ENCODE results near the gene PCDHGA1. TPM values are rescaled to one million over a fixed set of nuclear protein-coding genes. Genes with fewer than 3 reads are reported as not detected.

PCDHGA1 gene
- total RNA-seq, 1 donor from 2014 or later: 0.13 TPM

GRCh38 chr5:141496038-141496437 is 165.7 kb downstream of the PCDHGA1 start:
- no peak for DNase-seq (ENCODE audit: extremely low spot score, unreplicated experiment)
- H3K27me3 Mint-ChIP-seq (ENCODE audit: unreplicated experiment): no peaks in the 10 kb centered on the region
- H3K4me3 Mint-ChIP-seq (ENCODE audit: unreplicated experiment): peak overlapping the region; percentile 46
- H3K4me1 Mint-ChIP-seq (ENCODE audit: unreplicated experiment): peaks cover 48% of the 10 kb centered on the region
- no peaks in the 10 kb centered on the region for H3K9me3 Mint-ChIP-seq (ENCODE audit: unreplicated experiment)
- peaks cover 14% of the 10 kb centered on the region for H3K36me3 Mint-ChIP-seq (ENCODE audit: unreplicated experiment)
- TF ChIP-seq CTCF (IDR thresholded peaks at IDR 0.05): no peak
- H3K27ac Mint-ChIP-seq (ENCODE audit: unreplicated experiment): peak overlapping the region; percentile 91

- Mint-ChIP-seq H3K4me3 (ENCODE audit: unreplicated experiment) (no peak overlapping the region), H3K27me3 (ENCODE audit: unreplicated experiment) (no peaks in the 10 kb centered on the region), H3K36me3 (ENCODE audit: unreplicated experiment) (peaks cover 18% of the 10 kb centered on the region), H3K27ac (ENCODE audit: unreplicated experiment) (peak overlapping the region; percentile 57), H3K4me1 (ENCODE audit: unreplicated experiment) (peaks cover 24% of the 10 kb centered on the region), H3K9me3 (ENCODE audit: unreplicated experiment) (no peaks in the 10 kb centered on the region)
- no peak for TF ChIP-seq CTCF (IDR thresholded peaks at IDR 0.05)
- DNase-seq (ENCODE audit: extremely low spot score, unreplicated experiment): no peak
Observed at GRCh38 chr5:141501761-141502160, 171.4 kb downstream of the PCDHGA1 start.

GRCh38 chr5:141503681-141504080 is 173.4 kb downstream of the PCDHGA1 start:
- no peak for DNase-seq (ENCODE audit: extremely low spot score, unreplicated experiment)
- no peaks in the 10 kb centered on the region for H3K27me3 Mint-ChIP-seq (ENCODE audit: unreplicated experiment)
- TF ChIP-seq CTCF (IDR thresholded peaks at IDR 0.05): no peak
- no peak overlapping the region for H3K27ac Mint-ChIP-seq (ENCODE audit: unreplicated experiment)
- no peaks in the 10 kb centered on the region for H3K9me3 Mint-ChIP-seq (ENCODE audit: unreplicated experiment)
- no peak overlapping the region for H3K4me3 Mint-ChIP-seq (ENCODE audit: unreplicated experiment)
- H3K36me3 Mint-ChIP-seq (ENCODE audit: unreplicated experiment): peaks cover 13% of the 10 kb centered on the region
- peaks cover 31% of the 10 kb centered on the region for H3K4me1 Mint-ChIP-seq (ENCODE audit: unreplicated experiment)

- Mint-ChIP-seq H3K9me3 (ENCODE audit: unreplicated experiment) (no peaks in the 10 kb centered on the region), H3K36me3 (ENCODE audit: unreplicated experiment) (peaks cover 10% of the 10 kb centered on the region), H3K4me3 (ENCODE audit: unreplicated experiment) (no peak overlapping the region), H3K27ac (ENCODE audit: unreplicated experiment) (no peak overlapping the region), H3K27me3 (ENCODE audit: unreplicated experiment) (no peaks in the 10 kb centered on the region), H3K4me1 (ENCODE audit: unreplicated experiment) (peaks cover 37% of the 10 kb centered on the region)
- TF ChIP-seq CTCF (IDR thresholded peaks at IDR 0.05): no peak
- no peak for DNase-seq (ENCODE audit: extremely low spot score, unreplicated experiment)
Observed at GRCh38 chr5:141504216-141504615, 173.9 kb downstream of the PCDHGA1 start.

- H3K4me3 Mint-ChIP-seq (ENCODE audit: unreplicated experiment): no peak overlapping the region
- peaks cover 53% of the 10 kb centered on the region for H3K4me1 Mint-ChIP-seq (ENCODE audit: unreplicated experiment)
- no peak for DNase-seq (ENCODE audit: extremely low spot score, unreplicated experiment)
- peaks cover 9% of the 10 kb centered on the region for H3K36me3 Mint-ChIP-seq (ENCODE audit: unreplicated experiment)
- TF ChIP-seq CTCF (IDR thresholded peaks at IDR 0.05): no peak
- H3K9me3 Mint-ChIP-seq (ENCODE audit: unreplicated experiment): no peaks in the 10 kb centered on the region
- H3K27ac Mint-ChIP-seq (ENCODE audit: unreplicated experiment): peak overlapping the region; percentile 99
- no peaks in the 10 kb centered on the region for H3K27me3 Mint-ChIP-seq (ENCODE audit: unreplicated experiment)
Observed at GRCh38 chr5:141506381-141507155, 176.3 kb downstream of the PCDHGA1 start.

Data from osteocyte (in vitro differentiated cells).